ENCODE measurements around the gene CEP128.

Gene CEP128

GRCh38 chr14:80659783-80660182 lies 281.8 kb downstream of the CEP128 start:
- no peak for DNase-seq

DNA sequence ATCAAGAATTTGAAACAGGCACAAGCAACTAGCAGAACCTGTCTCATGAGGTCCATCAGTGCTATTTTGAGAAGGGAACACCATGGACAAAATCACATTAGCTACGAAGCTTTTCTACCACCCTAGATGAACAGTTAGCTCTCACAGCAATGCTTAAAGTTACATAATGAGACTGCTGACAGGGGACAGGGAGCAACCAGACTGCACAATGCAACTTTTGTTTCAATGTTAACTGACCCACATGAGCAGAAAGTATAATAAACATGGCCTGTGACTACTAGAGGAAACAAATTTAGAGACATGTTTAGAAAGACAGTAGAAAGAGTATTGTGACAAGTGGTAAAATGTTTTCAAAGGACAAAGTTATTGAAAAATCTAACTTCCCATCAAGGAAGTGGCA lies 282.8 kb downstream of the CEP128 start:
- DNase-seq, result no peak

- no peak for DNase-seq
Observed at GRCh38 chr14:80658155-80658554, 283.4 kb downstream of the CEP128 start.

DNA sequence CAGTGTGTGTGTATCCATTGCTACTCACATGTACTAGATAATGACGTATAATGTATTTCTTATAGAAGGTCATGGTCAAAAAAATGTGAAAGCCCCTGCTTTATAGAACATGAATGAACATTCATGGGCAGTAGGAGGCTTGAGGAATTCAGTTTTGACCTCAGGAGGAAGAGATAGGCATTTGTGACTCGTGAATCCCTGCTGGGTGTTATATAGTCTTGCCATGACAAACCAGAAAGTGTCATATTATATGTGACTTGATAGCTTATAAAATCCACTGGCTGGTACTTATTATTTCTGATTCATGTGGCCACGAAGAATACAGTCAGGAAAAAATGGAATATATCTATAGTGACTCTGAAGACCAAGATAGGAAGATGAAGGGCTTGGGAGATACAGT lies 287.6 kb downstream of the CEP128 start:
- no peak for DNase-seq

- DNase-seq, result no peak
Observed at GRCh38 chr14:80645667-80646413, 295.7 kb downstream of the CEP128 start.

- no peak for DNase-seq
Observed at GRCh38 chr14:80644826-80645225, 296.7 kb downstream of the CEP128 start.

GRCh38 chr14:80638620-80639515 lies 302.7 kb downstream of the CEP128 start:
- DNase-seq, result no peak

DNA sequence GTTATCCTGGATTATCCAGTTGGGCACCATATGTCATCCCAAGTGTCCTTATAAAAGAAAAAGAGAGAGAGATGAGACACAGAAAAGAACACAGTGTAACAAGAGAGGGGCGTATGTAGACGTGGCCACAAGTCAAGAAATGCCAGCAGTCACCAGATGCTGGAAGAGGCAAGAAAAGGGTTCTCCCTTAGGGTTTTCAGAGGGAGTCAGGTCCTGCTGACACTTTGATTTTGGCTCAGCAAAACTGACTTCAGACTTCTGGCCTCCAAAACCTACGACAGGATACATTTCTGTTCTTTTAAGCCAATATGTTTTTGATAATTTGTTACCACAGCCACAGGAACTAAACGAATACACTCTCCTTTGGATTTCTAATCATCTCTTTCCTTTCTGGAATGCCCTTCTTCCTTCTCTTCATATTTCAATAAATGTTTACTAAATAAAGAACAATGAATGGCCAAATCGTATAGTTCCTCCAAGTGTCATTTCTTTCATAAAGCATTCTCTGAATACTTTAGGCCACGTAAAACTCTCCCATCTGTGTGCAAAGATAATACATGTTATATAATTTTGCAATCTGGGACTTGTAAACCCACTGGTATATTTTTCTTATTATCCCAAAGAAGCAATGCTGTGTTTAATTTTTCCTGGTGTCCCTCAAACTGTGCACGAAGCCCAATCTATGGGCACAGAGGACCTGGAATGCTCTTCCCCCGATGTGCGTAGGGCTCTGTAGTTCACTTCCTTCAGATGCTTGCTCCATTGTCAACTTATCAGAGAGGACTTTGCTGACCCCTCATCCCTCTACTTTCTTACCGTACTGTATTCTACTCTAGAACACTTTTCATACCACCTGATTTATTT lies 303.6 kb downstream of the CEP128 start:
- DNase-seq, result no peak

- no peak for DNase-seq
Observed at GRCh38 chr14:80636071-80636470, 305.5 kb downstream of the CEP128 start.

GRCh38 chr14:80634106-80634758 lies 307.3 kb downstream of the CEP128 start:
- no peak for DNase-seq

GRCh38 chr14:80629606-80630005 lies 311.9 kb downstream of the CEP128 start:
- no peak for DNase-seq

GRCh38 chr14:80628547-80628946 lies 313.0 kb downstream of the CEP128 start:
- no peak for DNase-seq

DNA sequence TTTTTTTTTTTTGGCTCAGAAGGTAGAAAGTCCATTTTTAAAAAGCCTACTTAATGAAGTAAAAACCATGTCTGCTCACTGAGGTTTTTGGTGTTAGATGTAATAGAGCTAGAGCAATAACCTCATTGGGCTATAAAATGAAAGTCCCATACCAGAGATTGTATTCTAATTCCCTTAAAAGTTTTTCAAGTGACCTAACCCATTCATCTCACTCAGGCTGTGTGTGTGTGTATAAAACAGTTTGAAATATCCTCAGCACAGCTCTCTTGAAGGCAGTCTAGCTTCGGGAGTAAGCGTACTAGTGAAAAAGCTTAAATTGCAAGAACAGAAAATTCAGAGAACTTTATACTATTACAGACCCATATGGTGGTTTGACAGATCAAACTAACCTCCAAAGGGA lies 313.8 kb downstream of the CEP128 start:
- DNase-seq, result no peak

DNA sequence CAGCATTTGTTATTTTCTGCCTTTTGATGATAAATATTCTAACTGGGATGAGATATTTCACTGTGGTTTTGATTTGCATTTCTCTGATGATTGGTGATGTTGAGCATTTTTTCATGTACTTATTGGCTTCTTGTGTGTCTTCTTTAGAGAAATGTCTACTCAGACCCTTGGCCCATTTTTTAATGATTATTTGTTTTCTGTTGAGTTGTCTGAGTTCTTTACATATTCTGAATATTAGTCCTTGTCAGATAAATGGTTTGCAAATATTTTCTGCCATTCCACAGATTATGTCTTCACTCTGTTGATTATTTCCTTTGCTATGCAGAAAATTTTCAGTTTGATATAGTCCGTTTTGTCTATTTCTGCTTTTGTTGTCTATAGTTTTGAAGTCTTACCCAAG lies 317.0 kb downstream of the CEP128 start:
- DNase-seq, result no peak

GRCh38 chr14:80621701-80622100 lies 319.8 kb downstream of the CEP128 start:
- no peak for DNase-seq

GRCh38 chr14:80620434-80620833 lies 321.1 kb downstream of the CEP128 start:
- no peak for DNase-seq

GRCh38 chr14:80618751-80619329 lies 322.7 kb downstream of the CEP128 start:
- no peak for DNase-seq

- DNase-seq, result no peak
Observed at GRCh38 chr14:80615831-80616230, 325.7 kb downstream of the CEP128 start.

- DNase-seq, result no peak
Observed at GRCh38 chr14:80609055-80609454, 332.5 kb downstream of the CEP128 start.

- DNase-seq, result no peak
Observed at GRCh38 chr14:80608563-80608962, 333.0 kb downstream of the CEP128 start.

DNA sequence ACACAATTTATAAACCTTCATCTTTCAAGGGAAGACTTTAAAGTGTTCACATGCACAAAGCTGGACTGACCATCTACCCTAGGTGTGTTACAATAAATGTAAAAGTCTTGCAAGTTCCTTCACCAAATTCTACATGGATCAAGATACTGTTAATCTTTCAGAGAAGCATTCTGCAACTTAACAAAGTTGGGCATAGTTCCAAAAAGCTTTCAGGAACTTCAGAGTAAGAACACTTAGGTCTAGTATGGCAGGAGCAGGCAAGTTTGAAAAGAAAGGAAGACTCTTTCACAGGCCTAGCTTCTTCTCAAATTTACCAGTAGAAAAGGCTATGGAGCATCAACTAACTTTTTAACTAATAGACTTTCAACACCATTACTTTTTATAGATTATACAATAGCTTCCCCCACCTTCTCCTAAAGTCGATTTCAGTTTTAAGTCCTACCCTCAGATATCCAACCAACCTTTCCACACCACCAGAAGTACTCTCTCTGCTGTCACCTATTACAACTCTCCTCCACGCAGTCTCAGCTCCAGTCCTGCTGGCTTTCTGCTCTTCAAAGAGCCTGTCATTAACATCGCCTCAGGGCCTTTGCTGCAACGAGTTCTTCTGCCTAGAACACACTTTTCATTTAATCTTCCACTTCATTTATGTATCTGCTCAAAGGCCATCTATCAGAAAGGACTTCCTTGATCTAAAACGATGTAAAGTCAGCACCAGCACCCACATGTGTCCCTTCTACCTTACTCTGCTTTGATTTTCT lies 333.9 kb downstream of the CEP128 start:
- DNase-seq, result no peak

All from inflammatory macrophage treated with lipopolysaccharide for 4 hours (primary cell).